ENCODE results near the gene TP53AIP1.
"Not testable (repeated sequence)": the region's sequence is repeated elsewhere in the genome, so short reads cannot be mapped to it uniquely, and the experiment has no call there.

The TP53AIP1 gene

DNA sequence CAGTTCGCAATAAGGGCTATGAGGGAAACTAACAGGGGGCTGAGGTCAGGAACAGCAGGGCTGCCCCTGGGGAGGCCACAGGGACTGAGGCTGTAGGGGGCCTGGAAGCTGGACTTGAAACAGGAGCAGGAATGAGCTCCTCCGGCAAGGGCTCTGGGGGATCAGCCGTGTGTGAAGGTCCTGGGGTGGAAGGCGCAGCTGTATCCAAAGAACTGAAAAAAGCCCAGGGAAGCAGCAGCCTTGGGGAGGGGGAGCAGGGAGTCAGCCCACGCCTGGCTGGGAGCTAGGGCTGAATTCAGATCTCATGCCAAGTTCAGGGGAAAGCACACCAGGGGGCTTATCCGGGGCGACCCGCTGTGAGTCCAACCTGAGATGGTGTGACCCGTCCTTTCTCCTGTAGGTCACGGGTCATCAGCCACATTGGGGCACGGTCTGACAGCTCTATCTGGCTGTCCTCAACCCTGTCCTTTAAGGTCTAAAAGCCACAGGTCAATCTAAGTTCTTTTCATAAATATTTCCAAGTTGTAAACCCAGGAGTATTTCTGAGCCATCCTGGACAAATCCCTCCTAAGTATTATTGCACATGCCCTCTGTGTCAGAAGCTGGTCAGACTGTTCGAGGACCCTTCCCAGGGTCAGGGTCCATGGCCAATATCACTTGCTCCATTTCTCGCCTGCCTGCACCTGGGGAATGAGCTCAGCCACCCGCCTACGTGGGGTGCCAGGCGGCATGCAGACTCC is 18.0 kb downstream of the TP53AIP1 start:
- DNase-seq = no peak

DNA sequence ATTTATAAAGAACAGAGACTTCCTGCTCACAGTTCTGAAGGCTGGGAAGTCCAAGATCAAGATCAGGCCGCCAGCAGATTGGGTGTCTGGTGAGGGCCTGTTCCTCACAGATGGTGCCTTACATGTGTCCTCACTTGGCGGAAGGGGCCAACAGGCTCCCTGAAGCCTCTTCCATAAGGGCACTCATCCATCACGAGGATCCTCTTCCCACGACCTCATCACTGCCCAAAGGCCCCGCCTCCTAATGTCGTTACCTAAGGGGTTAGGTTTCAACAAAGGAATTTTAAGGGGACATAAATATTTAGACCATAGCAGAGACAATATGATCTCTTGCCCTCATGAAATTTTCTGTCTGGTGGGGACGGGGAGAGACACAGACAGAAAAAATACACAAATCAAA is 18.6 kb downstream of the TP53AIP1 start:
- no peak for DNase-seq

DNA sequence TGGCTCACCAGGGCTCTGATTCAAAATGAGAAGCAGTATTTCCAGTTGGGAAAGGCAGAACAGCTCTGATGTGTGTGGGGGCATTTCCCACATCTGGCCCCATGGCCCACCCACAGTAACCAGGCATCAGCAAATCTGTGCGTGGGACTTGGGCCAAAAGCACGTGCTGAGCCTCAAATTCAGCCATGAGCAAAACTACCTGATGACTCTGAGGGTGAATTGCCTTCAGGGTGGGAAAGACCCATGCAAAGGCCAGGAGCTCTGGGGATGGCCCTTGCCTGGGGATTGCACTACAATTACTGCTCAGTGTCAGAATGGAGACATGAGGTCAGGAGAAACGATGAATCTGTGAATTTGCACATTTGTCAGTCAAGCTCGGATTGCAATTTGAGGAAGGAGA is 20.9 kb downstream of the TP53AIP1 start:
- DNase-seq = no peak

DNA sequence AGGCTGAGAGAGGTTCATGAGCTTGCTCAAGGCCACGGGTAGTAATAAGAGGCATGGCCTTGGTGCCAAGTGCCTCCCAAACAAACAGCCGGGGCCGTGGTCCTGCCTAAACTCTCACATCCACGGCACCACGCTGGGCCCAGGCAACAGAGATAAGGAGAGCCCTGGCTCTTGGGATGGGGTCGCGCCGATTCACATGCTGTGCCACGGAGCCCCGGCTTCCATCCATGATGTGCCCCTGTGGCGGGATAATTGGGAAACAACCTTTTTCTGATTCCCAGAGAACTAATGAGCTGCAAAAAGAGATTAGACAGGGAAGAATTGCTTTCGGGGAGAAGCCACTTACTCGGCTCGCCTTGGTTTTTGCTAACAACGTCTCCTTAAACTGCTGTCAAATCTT is 22.0 kb downstream of the TP53AIP1 start:
- DNase-seq = no peak

DNA sequence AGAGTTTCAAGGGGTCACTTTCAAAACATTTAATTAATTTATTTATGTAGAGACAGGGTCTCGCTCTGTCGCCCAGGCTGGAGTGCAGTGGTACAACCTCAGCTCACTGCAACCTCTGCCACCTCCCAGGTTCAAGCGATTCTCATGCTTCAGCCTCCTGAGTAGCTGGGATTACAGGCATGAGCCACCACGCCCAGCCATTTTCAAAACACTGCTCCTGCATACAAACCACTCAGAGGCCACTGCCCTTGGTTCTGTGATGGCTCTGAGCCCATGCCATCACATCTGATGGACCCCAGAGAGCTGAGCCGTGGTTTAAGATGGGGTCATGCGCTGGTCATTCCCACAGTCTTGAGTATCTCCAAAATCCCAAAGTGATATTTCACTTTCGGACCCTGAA is 23.0 kb downstream of the TP53AIP1 start:
- not testable (repeated sequence) for DNase-seq

DNA sequence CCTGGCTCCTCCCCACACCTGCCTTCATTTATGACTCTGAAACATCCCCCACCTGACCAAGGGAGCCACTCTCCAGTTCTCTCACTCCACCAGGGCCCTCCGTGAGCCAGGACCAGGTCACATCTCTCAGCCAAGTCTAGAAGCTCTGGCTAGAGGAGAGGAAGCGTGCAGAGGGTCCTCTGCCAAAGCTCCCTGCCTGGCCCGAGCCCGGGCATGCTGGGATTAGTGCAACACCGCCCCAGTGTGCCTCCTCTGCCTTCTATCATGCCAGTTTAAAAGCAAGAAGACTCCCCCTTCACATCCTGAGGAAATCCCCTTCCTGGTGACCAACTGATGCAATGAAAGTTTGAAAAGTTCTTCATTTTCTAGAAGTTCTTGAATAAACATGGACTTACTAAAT is 23.5 kb downstream of the TP53AIP1 start:
- no peak for DNase-seq

DNA sequence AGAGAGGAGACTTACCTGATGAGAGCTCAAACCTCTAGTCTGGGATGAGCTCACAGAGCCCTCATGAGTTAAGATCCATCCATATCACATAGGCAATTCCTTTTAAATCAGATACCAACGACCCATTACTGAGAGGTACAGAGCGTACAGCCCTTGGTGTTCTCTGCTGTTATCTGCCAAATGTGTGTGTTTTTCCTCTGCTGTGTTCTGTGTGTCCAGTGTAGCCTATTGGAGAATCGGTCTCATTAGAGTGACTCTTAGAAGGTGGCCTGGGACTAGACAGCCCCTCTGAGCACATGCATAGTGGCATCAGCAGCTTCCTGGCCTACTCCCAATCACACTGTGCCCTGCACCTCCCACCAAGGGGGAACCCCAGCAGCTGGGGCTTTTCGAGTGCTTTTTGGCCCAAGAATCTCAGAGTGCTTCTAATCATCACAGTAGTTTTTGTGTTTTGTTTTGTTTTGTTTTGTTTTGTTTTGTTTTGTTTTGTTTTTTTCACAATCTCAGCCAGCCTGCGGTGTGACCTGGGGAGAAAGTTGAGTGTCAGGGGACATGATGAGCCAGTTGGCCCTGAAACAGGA is 25.4 kb downstream of the TP53AIP1 start:
- DNase-seq = no peak

DNA sequence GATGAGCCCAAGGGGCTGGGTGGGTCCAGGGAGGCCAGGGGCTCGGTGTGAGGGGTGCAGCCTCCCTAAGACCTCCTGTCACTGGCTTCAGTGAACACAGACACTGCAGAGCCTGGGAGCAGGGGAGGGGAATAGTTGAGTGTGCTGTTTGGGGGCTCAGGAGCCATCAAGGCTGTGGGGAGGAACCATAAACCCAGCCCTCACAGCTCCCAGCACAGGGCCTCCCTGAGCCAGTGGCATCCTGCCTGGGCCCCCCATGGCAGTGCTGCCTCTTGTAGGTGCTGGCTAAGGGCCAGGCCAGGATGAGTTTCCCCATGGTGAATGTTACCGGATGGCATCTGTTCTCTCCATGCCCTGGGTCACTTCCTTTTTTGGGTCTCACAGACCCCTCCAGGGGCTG is 26.0 kb downstream of the TP53AIP1 start:
- no peak for DNase-seq

DNA sequence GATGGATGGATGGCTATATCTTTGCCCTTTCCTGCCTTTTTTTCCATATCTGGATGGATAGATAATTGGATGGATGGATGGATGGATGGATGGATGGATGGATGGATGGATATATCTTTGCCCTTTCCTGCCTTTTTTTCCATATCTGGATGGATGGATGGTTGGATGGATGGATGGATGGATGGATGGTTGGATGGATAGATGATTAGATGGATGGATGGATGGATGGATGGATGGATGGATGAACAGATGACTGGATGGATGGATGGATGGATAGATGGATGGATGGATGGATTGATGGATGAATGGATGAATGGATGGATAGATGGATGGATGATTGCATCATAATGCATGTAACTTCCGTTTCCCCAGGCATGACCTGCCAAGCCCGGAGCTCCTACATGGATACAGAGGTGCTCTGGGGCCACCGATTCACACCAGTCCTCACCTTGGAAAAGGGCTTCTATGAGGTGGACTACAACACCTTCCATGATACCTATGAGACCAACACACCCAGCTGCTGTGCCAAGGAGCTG is 26.6 kb downstream of the TP53AIP1 start:
- no peak for DNase-seq

DNA sequence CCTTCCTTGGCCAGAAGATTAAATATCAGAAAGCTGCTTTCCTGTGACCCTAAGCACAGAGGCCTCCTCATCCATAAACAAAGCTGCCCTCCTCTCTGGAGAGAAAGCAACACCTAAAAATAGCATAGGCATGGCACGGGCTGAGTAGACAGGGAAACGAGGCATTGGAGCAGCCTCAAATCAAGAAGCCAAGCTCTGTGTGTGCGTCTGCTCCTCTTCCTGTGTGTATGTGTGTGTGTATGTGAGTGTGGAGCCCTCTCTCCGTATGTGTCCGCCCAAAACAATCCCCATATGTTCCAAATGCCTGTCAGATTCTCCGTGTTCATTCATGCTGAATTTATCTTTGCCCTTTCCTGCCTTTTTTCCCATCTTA is 27.5 kb downstream of the TP53AIP1 start:
- no peak for DNase-seq

DNA sequence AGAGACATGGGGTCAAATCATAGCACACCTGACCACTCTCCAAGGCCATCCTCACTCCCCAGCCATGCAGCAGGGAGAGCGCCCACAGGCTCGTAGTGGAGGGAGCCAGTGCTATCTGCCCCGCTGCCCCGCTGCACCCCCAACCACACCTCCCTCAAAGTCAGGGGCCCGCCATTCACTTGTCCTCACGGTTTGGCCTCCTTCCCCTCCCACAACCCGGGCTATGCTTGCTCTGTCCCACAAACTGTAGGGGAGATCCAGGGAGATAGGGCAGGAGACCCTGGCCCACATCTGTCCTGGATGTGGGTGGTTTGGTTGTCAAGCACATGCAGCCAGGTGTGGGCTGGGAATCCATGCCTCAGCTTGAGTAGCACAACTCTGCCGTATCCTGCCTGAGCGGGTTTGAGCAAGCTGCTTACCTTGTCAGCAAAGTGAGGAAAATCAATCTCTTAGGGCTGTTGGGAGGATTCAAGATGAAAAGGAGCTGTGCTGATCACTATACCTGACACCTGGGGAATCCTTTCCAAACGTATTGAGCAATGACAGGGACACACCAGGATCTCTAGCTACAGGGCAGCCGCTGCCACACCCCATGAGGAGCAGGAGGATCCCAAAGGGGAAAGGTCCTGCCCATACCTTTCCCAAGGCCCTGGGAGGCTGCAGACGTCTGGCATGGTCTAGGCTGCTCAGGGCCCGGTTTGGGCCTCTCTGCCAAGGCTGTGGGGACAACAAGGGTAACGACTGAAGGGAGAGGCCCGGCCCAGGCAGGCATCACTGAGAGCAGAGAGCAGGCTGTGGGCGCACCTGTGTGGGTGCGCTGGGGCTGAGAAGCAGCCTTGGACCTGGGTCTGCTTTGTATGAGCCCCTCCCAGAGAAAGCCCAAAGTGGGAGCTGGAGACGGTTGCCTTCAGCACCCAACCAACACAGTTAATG is 28.2 kb downstream of the TP53AIP1 start:
- DNase-seq = no peak

DNA sequence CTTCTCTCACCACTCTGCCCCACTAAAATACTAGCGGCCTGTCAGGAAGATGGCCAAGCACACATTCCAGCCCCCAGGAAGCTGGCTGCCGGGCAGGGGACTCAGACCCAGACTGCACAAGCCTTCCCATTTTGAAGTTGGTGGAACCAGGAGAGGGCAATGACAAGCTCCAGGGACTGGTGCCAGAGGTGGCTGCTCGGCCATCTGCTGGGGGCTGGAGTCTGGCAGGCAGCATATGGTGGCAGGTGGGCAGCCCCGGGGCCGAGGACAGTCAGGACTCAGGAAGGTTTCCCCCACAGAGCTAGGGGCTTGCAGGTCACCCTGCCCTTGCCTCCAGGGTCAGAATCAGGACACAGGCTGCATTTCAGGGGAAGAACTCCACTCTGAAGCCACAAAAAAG is 28.9 kb downstream of the TP53AIP1 start:
- DNase-seq = no peak

DNA sequence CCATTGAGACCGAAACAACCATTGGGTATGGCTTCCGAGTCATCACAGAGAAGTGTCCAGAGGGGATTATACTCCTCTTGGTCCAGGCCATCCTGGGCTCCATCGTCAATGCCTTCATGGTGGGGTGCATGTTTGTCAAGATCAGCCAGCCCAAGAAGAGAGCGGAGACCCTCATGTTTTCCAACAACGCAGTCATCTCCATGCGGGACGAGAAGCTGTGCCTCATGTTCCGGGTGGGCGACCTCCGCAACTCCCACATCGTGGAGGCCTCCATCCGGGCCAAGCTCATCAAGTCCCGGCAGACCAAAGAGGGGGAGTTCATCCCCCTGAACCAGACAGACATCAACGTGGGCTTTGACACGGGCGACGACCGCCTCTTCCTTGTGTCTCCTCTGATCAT is 31.0 kb downstream of the TP53AIP1 start:
- DNase-seq = no peak

DNA sequence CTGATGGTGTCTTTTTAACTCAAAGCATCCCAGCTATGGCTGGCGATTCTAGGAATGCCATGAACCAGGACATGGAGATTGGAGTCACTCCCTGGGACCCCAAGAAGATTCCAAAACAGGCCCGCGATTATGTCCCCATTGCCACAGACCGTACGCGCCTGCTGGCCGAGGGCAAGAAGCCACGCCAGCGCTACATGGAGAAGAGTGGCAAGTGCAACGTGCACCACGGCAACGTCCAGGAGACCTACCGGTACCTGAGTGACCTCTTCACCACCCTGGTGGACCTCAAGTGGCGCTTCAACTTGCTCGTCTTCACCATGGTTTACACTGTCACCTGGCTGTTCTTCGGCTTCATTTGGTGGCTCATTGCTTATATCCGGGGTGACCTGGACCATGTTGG is 31.4 kb downstream of the TP53AIP1 start:
- DNase-seq = no peak

DNA sequence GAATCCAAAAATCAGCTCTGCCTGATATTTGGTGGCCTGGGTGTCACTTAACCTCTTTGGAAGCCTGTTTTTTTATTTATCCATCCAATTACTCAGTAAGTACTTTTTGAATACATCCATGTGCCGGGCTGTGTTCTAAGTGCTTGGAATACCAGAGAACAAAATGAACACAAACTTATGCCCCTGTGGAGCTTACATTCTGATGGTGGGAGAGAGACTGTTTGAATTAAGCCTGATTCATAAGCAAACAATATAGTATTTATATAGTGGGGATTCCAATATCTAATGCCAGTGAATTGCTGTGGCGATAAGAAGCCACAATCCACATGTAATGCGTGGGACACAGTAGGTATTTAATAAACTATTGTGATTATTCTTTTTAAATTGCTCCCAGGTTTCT is 32.1 kb downstream of the TP53AIP1 start:
- DNase-seq = no peak

DNA sequence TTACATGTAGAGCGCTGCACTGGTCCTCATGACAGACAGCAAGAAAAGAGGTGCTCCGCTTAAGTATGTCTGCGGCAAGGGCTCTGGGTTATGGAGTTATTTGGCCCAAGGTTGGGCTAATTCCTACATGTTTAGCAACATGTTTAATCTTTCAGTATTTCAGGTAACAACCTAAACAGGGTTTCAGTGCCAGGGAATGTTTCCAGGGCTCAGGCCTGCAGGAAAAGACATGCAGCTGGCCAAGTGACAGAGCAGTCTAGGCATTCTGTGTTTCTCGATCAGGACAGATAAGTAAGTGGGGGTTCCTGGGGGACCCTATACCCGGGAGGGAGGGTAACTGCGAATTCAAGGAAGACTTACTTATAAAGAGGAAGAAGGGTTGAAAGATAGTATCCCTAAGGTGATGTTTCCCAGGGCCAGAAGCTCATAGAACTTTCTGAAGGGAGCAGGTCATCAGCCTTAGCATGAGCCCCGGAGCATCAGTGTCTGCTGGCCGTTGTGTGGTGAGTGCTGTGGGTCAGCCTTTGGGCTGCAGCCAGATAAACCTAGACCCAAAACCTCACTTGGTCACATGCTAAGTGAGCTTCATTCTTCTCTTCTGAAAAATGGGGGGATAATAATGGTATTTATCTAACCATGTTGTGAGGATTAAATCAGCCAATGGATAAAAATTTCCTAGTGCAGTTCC is 33.1 kb downstream of the TP53AIP1 start:
- DNase-seq = no peak

DNA sequence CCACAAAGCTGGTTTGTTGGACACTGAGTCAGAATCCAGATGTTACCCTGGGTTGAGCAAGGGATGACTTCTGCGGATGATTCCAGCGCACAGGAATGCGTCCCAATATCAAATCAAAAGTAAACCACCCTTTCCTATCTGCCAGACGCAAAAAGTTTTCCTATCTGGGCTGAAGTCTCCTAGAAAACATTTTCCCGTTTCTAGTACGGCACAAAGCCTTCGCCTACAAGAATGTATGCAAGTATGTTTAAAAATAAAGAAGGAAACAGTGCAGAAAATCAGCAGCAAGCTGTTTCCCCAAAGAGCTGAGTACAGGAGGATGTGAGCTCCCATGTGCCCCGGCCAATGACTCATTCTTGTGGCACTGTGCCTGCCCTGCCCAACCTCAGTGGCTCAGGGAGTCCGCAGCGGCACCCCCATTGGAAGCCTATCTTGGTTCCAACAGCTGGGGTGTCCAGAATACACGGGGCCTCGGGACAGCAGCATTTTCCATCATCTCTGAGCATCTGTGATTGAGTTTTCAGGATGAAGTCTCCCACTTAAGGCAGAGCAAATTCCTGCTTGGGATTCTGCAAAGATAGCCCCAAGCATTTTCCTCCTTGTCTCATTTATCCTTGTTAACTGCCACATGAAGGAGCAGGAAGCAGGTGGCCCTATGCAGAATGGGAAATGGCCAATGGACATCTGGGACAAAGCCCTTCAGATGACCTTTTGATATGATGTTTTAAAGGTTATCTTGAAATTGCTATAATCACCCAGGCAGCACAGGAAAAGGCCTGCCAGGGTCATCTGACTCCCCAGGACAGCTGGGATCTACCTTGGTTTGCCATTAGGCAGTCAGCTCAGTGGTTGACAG is 34.1 kb downstream of the TP53AIP1 start:
- DNase-seq = no peak

DNA sequence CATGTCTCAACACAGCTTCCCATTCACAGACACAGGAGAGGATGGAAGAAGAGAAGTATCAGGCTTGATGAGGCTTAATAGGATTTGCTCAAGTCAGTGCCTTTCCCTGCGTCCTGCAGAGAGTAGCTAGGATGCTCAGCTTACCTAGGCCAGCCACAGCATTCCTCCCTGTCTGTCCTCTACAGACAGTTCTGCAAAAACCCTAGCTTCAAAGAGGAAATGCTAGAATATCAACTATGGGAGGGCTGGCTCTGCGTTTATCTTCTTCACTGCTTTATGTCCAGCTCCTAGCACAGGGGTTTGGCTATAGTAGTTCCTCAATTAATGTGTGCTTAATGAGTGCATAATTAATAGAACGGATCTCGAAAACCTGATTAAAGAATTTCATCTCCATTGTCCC is 35.1 kb downstream of the TP53AIP1 start:
- no peak for DNase-seq

DNA sequence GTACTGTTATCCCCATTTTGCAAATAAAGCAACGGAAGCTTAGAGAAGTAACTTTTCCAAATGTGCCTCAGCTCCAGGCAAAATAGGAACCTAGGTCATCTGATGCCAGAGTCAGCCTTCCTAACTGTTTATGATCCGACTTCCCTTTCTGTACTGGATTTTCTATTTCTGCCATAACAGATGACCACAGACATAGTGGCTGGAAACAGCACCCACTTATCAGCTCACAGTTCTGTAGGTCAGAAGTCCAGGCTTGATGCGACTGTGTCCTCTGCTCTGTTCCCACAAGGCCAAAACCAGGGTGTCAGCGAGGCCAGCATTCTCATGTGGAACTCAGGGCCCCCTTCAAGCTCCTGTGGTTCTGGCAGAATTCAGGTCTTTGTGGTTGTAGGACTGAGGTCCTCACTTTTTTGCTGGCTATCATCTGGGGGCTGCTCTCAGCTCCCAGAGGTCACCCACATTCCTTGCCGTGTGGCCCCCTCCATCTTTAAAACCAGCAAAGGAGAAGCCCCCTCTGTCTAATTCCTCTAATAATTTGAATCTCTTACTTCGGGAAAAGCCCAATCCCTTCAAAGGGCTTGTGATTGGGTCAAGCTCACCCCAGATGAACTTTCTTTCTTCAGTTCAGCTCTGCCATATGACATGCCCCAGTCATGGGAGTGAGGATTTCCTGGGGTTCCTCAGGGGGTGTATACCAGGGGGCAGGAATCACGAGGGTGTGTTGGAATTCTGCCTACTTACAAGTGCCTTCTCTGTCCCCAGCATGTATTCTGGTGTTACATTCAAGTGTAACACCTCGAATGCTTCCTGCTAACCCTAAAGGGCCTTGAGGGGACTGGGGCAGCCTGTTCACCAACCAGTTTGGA is 36.3 kb downstream of the TP53AIP1 start:
- no peak for DNase-seq

DNA sequence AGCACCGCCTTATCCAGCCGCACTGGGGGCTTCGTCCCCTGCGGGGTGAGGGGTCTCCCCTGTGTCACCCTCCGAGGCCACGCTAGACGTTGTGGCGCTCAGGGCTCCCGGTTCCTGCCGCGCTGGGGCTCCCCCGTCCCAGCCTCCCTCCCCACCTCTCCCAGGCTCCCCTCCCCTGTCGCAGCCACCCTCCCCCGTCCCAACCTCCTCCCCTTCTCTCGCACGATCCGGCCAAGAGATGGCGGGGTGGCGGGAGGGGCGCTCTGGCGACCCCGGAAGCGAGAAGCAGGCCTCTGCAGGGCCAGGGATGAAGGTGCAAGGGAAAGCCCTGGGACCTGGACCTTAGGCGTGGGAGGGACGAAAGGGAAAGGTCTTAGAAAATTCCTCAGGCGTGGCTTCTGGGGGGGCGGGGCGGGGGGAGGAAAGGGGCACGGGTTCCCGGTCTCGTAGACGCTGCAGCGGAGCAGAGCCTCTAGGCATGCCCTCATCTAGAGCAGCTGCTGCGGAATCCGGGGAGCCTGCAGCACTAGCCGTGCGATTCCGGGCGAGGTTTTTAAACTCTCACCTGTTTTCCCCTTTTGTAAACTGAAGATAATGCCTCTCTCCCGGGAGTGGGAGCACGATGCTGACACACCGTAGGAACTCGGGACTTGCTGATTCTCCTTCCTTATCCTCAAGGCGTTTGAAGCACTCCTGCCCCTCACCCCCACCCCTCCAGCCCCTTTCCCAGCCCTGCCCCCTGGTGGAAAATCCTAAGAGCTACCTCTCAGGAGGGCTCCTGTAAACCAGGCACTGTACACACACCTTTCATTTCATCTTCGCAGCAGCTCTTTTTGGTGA is 37.1 kb downstream of the TP53AIP1 start:
- peak; percentile 46 to 58 for DNase-seq

Data from activated CD4-positive, alpha-beta T cell treated with anti-CD3 and anti-CD28 coated beads, Interleukin-2, amount 50 U/mL, for 48 hours (primary cell).